ENCODE results near the gene MOB1B. TPM values are rescaled to one million over a fixed set of nuclear protein-coding genes. Genes with fewer than 3 reads are reported as not detected.

Gene MOB1B
- total RNA-seq, 2 experiments from 2014 or later: 9.7 to 11.1 TPM

Other genes with a start within 250 kb of the MOB1B start
- 1 to 10 TPM in 1 of 2 experiments, under 1 TPM in 1; 0.38 to 1.3 TPM for gene JCHAIN, start 235.9 kb upstream of the MOB1B start, total RNA-seq
- 10 to 100 TPM; 21.6 to 23.1 TPM for gene UTP3, start 213.8 kb upstream of the MOB1B start, total RNA-seq
- gene RUFY3, start 180.4 kb upstream of the MOB1B start, total RNA-seq: 10 to 100 TPM; 18.4 to 26.5 TPM
- 10 to 100 TPM; 32.1 to 35.7 TPM for gene GRSF1, start 62.5 kb upstream of the MOB1B start, total RNA-seq
- 10 to 100 TPM; 18.7 TPM for gene DCK, start 91.3 kb downstream of the MOB1B start, total RNA-seq

Measured in CD8-positive, alpha-beta T cell (primary cell).